ENCODE measurements around the gene LRRC28.

The LRRC28 gene

DNA sequence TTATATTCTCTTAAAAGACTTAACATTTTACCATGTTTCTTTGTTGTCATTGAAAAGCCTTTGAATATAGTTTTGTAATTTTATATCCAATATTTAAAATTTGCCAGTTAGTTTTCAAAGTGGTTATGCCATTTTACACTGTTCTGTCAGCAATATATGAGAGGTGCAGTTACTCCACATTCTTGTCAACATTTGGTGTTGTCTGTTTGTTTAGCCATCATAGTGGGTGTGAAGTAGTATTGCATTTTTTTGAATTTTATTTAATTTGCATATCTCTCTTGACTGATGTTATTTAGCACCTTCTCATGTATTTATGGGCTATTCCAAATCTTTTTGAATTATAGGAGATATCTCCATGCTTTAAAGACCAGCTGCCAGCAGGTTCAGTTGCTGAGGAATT is 40.4 kb downstream of the LRRC28 start:
- H3K9me3 ChIP-seq (ENCODE audit: control insufficient read depth, insufficient read depth, low read depth, low read length), result no peaks in the 10 kb centered on the region
- POLR2A ChIA-PET, result no interaction called here
- H3K36me3 ChIP-seq (ENCODE audit: control insufficient read depth in 2 of 2, insufficient read depth in 1 of 2, low read length in 2 of 2), result peaks cover 7 to 8% of the 10 kb centered on the region in 2 experiments
- H3K4me3 ChIP-seq (ENCODE audit: low read depth, low read length), result no peak overlapping the region
- no peak overlapping the region for H3K27ac ChIP-seq (ENCODE audit: extremely low read depth, low read depth, low read length)
- no peak for TF ChIP-seq ZNF423 (tag by site-specific recombination; IDR thresholded peaks at IDR 0.05)
- TF ChIP-seq ZNF548 (tag by site-specific recombination; IDR thresholded peaks at IDR 0.05), result no peak
- no peak for TF ChIP-seq ZNF645 (tag by site-specific recombination; IDR thresholded peaks at IDR 0.05)
- no peak for TF ChIP-seq ZNF10 (tag by site-specific recombination; IDR thresholded peaks at IDR 0.05)
- TF ChIP-seq, protein P1, sequence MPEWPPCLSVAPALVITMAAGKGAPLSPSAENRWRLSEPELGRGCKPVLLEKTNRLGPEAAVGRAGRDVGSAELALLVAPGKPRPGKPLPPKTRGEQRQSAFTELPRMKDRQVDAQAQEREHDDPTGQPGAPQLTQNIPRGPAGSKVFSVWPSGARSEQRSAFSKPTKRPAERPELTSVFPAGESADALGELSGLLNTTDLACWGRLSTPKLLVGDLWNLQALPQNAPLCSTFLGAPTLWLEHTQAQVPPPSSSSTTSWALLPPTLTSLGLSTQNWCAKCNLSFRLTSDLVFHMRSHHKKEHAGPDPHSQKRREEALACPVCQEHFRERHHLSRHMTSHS (tag by site-specific recombination; IDR thresholded peaks at IDR 0.05), result no peak
- H3K4me1 ChIP-seq (ENCODE audit: control insufficient read depth, insufficient read depth, low read length), result no peaks in the 10 kb centered on the region
- CTCF ChIA-PET, result interaction anchor here (1.3 to 1.6 kb wide), 2 partner anchors 20 to 412 kb away, joined by 7 to 10 read pairs; no protein-coding TSS in a partner anchor

- ChIA-PET CTCF (interaction anchor here (0.9 to 4.2 kb wide), 3 partner anchors 9 to 409 kb away, joined by 3 to 23 read pairs (median 17); no protein-coding TSS in a partner anchor), POLR2A (no interaction called here)
- TF ChIP-seq ZNF24 (tag by site-specific recombination; IDR thresholded peaks at IDR 0.05), result no peak
- TF ChIP-seq ZNF521 (tag by site-specific recombination; IDR thresholded peaks at IDR 0.05), result no peak
- TF ChIP-seq WT1 (tag by site-specific recombination; IDR thresholded peaks at IDR 0.05), result no peak
- no peak for TF ChIP-seq ZNF692 (tag by site-specific recombination; IDR thresholded peaks at IDR 0.05)
- TF ChIP-seq, protein P2, sequence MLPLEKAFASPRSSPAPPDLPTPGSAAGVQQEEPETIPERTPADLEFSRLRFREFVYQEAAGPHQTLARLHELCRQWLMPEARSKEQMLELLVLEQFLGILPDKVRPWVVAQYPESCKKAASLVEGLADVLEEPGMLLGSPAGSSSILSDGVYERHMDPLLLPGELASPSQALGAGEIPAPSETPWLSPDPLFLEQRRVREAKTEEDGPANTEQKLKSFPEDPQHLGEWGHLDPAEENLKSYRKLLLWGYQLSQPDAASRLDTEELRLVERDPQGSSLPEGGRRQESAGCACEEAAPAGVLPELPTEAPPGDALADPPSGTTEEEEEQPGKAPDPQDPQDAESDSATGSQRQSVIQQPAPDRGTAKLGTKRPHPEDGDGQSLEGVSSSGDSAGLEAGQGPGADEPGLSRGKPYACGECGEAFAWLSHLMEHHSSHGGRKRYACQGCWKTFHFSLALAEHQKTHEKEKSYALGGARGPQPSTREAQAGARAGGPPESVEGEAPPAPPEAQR (tag by site-specific recombination; IDR thresholded peaks at IDR 0.05), result no peak
- TF ChIP-seq ZNF514 (tag by site-specific recombination; IDR thresholded peaks at IDR 0.05), result no peak
- TF ChIP-seq ZNF658 (tag by site-specific recombination; IDR thresholded peaks at IDR 0.05), result no peak
- no peak for TF ChIP-seq ZNF791 (tag by site-specific recombination; IDR thresholded peaks at IDR 0.05)
- Histone ChIP-seq H3K9me3 (ENCODE audit: control insufficient read depth, insufficient read depth, low read depth, low read length) (no peaks in the 10 kb centered on the region), H3K36me3 (ENCODE audit: control insufficient read depth in 2 of 2, insufficient read depth in 1 of 2, low read length in 2 of 2) (peaks cover 3 to 7% of the 10 kb centered on the region in 2 experiments), H3K27ac (ENCODE audit: extremely low read depth, low read depth, low read length) (no peak overlapping the region), H3K4me1 (ENCODE audit: control insufficient read depth, insufficient read depth, low read length) (no peaks in the 10 kb centered on the region), H3K4me3 (ENCODE audit: low read depth, low read length) (no peak overlapping the region)
These were observed 44.6 kb downstream of the LRRC28 start for GRCh38 chr15:99295840-99296239.

GRCh38 chr15:99296386-99296785 is 45.1 kb downstream of the LRRC28 start:
- Histone ChIP-seq H3K4me1 (ENCODE audit: control insufficient read depth, insufficient read depth, low read length) (no peaks in the 10 kb centered on the region), H3K4me3 (ENCODE audit: low read depth, low read length) (no peak overlapping the region), H3K27ac (ENCODE audit: extremely low read depth, low read depth, low read length) (no peak overlapping the region), H3K9me3 (ENCODE audit: control insufficient read depth, insufficient read depth, low read depth, low read length) (no peaks in the 10 kb centered on the region), H3K36me3 (ENCODE audit: control insufficient read depth in 2 of 2, insufficient read depth in 1 of 2, low read length in 2 of 2) (peaks cover 0 to 7% of the 10 kb centered on the region in 2 experiments; a peak in 1 of 3 replicates)
- POLR2A ChIA-PET, result no interaction called here
- CTCF ChIA-PET, result interaction anchor here (0.6 to 4.2 kb wide), 4 partner anchors 9 to 408 kb away, joined by 3 to 23 read pairs (median 10); no protein-coding TSS in a partner anchor
- TF ChIP-seq MZF1 (tag by site-specific recombination; IDR thresholded peaks at IDR 0.05; ENCODE audit: borderline replicate concordance) (no peak), ATF2 (tag by site-specific recombination; IDR thresholded peaks at IDR 0.05; ENCODE audit: low read depth) (no peak), ZNF354C (tag by site-specific recombination; IDR thresholded peaks at IDR 0.05; ENCODE audit: borderline replicate concordance, low read depth) (no peak), SP2 (tag by site-specific recombination; IDR thresholded peaks at IDR 0.05) (no peak), KLF16 (tag by site-specific recombination; IDR thresholded peaks at IDR 0.05) (no peak), ZNF48 (tag by site-specific recombination; IDR thresholded peaks at IDR 0.05) (no peak), KLF7 (tag by site-specific recombination; IDR thresholded peaks at IDR 0.05; ENCODE audit: borderline replicate concordance) (no peak), ZFP3 (tag by site-specific recombination; IDR thresholded peaks at IDR 0.05; ENCODE audit: low read depth) (no peak)
- TF ChIP-seq, protein P3, sequence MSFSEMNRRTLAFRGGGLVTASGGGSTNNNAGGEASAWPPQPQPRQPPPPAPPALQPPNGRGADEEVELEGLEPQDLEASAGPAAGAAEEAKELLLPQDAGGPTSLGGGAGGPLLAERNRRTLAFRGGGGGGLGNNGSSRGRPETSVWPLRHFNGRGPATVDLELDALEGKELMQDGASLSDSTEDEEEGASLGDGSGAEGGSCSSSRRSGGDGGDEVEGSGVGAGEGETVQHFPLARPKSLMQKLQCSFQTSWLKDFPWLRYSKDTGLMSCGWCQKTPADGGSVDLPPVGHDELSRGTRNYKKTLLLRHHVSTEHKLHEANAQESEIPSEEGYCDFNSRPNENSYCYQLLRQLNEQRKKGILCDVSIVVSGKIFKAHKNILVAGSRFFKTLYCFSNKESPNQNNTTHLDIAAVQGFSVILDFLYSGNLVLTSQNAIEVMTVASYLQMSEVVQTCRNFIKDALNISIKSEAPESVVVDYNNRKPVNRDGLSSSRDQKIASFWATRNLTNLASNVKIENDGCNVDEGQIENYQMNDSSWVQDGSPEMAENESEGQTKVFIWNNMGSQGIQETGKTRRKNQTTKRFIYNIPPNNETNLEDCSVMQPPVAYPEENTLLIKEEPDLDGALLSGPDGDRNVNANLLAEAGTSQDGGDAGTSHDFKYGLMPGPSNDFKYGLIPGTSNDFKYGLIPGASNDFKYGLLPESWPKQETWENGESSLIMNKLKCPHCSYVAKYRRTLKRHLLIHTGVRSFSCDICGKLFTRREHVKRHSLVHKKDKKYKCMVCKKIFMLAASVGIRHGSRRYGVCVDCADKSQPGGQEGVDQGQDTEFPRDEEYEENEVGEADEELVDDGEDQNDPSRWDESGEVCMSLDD (tag by site-specific recombination; IDR thresholded peaks at IDR 0.05), result no peak
